Measurements from ENCODE around the gene EXOC4.

The EXOC4 gene

GRCh38 chr7:133534816-133535215 is 281.9 kb downstream of the EXOC4 start:
- TF ChIP-seq, protein P1, sequence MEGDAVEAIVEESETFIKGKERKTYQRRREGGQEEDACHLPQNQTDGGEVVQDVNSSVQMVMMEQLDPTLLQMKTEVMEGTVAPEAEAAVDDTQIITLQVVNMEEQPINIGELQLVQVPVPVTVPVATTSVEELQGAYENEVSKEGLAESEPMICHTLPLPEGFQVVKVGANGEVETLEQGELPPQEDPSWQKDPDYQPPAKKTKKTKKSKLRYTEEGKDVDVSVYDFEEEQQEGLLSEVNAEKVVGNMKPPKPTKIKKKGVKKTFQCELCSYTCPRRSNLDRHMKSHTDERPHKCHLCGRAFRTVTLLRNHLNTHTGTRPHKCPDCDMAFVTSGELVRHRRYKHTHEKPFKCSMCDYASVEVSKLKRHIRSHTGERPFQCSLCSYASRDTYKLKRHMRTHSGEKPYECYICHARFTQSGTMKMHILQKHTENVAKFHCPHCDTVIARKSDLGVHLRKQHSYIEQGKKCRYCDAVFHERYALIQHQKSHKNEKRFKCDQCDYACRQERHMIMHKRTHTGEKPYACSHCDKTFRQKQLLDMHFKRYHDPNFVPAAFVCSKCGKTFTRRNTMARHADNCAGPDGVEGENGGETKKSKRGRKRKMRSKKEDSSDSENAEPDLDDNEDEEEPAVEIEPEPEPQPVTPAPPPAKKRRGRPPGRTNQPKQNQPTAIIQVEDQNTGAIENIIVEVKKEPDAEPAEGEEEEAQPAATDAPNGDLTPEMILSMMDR (IDR thresholded peaks at IDR 0.05; ENCODE audit: low read depth, low read length, poor library complexity, severe bottlenecking) = no peak
- no peak for TF ChIP-seq EZH2phosphoT487 (IDR thresholded peaks at IDR 0.05; ENCODE audit: borderline replicate concordance, low read length)

DNA sequence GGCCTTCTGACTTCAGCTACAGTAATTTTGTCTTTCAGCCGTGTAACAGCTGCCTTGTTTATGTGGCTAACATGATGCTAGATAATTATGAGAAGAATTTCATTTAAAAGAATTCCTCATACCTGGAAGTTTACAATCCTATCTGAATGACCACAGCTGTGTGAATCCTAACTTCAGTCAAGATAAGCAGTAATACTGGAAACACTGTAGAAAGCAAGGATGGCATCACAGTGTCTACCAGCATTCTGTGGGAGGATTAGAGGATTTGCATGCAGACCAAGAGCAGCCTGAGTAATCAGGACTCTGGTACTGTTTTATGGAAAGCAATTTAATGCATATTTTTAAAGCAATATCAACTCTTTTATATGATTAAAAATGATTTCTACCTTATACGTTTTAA is 282.4 kb downstream of the EXOC4 start:
- TF ChIP-seq EZH2phosphoT487 (IDR thresholded peaks at IDR 0.05; ENCODE audit: borderline replicate concordance, low read length) = no peak
- TF ChIP-seq, protein P1 (IDR thresholded peaks at IDR 0.05; ENCODE audit: low read depth, low read length, poor library complexity, severe bottlenecking) = no peak
- Histone ChIP-seq H3K9me2 (replicated peaks; ENCODE audit: control insufficient read depth, low read length) (no peaks in the 10 kb centered on the region), H3K27me3 (ENCODE audit: control insufficient read depth, low read length) (no peaks in the 10 kb centered on the region), H3K4me1 (ENCODE audit: control insufficient read depth, low read length) (no peaks in the 10 kb centered on the region), H3K9me3 (ENCODE audit: control insufficient read depth, insufficient read depth, low read length) (no peaks in the 10 kb centered on the region), H4K20me1 (ENCODE audit: control insufficient read depth, insufficient read depth, low read depth, low read length) (no peaks in the 10 kb centered on the region), H3K4me2 (ENCODE audit: low read length) (no peak overlapping the region), H3K36me3 (ENCODE audit: control insufficient read depth, low read length) (no peaks in the 10 kb centered on the region), H3F3A (ENCODE audit: control insufficient read depth, insufficient read depth) (no peaks in the 10 kb centered on the region), H3K79me2 (ENCODE audit: control insufficient read depth, low read length) (no peaks in the 10 kb centered on the region), H3K4me3 (ENCODE audit: low read length) (no peak overlapping the region), H3K27ac (ENCODE audit: low read depth, low read length) (no peak overlapping the region)

More at GRCh38 chr7:133534816-133535215, 281.9 kb downstream of the EXOC4 start:
- Histone ChIP-seq H4K20me1 (ENCODE audit: control insufficient read depth, insufficient read depth, low read depth, low read length) (no peaks in the 10 kb centered on the region), H3K4me3 (ENCODE audit: low read length) (no peak overlapping the region), H3F3A (ENCODE audit: control insufficient read depth, insufficient read depth) (no peaks in the 10 kb centered on the region), H3K79me2 (ENCODE audit: control insufficient read depth, low read length) (no peaks in the 10 kb centered on the region), H3K9me3 (ENCODE audit: control insufficient read depth, insufficient read depth, low read length) (no peaks in the 10 kb centered on the region), H3K27ac (ENCODE audit: low read depth, low read length) (no peak overlapping the region), H3K36me3 (ENCODE audit: control insufficient read depth, low read length) (no peaks in the 10 kb centered on the region), H3K4me1 (ENCODE audit: control insufficient read depth, low read length) (no peaks in the 10 kb centered on the region), H3K27me3 (ENCODE audit: control insufficient read depth, low read length) (no peaks in the 10 kb centered on the region), H3K9me2 (replicated peaks; ENCODE audit: control insufficient read depth, low read length) (no peaks in the 10 kb centered on the region), H3K4me2 (ENCODE audit: low read length) (no peak overlapping the region)

DNA sequence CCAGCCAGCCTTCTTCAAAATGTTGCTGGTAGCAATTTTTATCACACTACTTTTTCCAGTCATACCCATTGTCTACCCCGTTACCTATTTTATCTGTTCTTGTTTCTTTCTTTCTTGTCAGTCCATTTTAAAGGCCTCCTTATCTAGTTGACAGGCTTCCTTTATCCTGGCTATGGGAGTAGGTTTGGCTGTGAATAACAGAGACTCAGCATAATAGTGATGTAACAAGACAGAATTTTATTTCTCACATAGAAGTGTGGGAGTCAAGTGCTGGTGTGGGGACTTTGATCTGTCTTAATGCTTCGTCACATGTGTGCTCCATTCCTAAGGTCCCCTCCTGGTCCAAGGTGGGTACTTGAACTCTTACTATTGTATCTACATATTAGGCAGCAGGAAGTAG is 283.6 kb downstream of the EXOC4 start:
- no peak overlapping the region for H3K4me3 ChIP-seq (ENCODE audit: low read length)
- H3K79me2 ChIP-seq (ENCODE audit: control insufficient read depth, low read length) = no peaks in the 10 kb centered on the region
- H3K4me2 ChIP-seq (ENCODE audit: low read length) = no peak overlapping the region
- no peaks in the 10 kb centered on the region for H3K9me2 ChIP-seq (replicated peaks; ENCODE audit: control insufficient read depth, low read length)
- no peaks in the 10 kb centered on the region for H3K9me3 ChIP-seq (ENCODE audit: control insufficient read depth, insufficient read depth, low read length)
- no peaks in the 10 kb centered on the region for H3K27me3 ChIP-seq (ENCODE audit: control insufficient read depth, low read length)
- H4K20me1 ChIP-seq (ENCODE audit: control insufficient read depth, insufficient read depth, low read depth, low read length) = no peaks in the 10 kb centered on the region
- no peaks in the 10 kb centered on the region for H3F3A ChIP-seq (ENCODE audit: control insufficient read depth, insufficient read depth)
- TF ChIP-seq EZH2phosphoT487 (IDR thresholded peaks at IDR 0.05; ENCODE audit: borderline replicate concordance, low read length) = no peak
- TF ChIP-seq, protein P1 (IDR thresholded peaks at IDR 0.05; ENCODE audit: low read depth, low read length, poor library complexity, severe bottlenecking) = no peak
- H3K36me3 ChIP-seq (ENCODE audit: control insufficient read depth, low read length) = no peaks in the 10 kb centered on the region
- H3K4me1 ChIP-seq (ENCODE audit: control insufficient read depth, low read length) = no peaks in the 10 kb centered on the region
- H3K27ac ChIP-seq (ENCODE audit: low read depth, low read length) = no peak overlapping the region

- Histone ChIP-seq H3K4me2 (ENCODE audit: low read length) (no peak overlapping the region), H3K36me3 (ENCODE audit: control insufficient read depth, low read length) (no peaks in the 10 kb centered on the region), H3K79me2 (ENCODE audit: control insufficient read depth, low read length) (no peaks in the 10 kb centered on the region), H3K27me3 (ENCODE audit: control insufficient read depth, low read length) (no peaks in the 10 kb centered on the region), H3K27ac (ENCODE audit: low read depth, low read length) (no peak overlapping the region), H3K9me3 (ENCODE audit: control insufficient read depth, insufficient read depth, low read length) (no peaks in the 10 kb centered on the region), H3F3A (ENCODE audit: control insufficient read depth, insufficient read depth) (no peaks in the 10 kb centered on the region), H3K4me1 (ENCODE audit: control insufficient read depth, low read length) (no peaks in the 10 kb centered on the region), H4K20me1 (ENCODE audit: control insufficient read depth, insufficient read depth, low read depth, low read length) (no peaks in the 10 kb centered on the region), H3K4me3 (ENCODE audit: low read length) (no peak overlapping the region), H3K9me2 (replicated peaks; ENCODE audit: control insufficient read depth, low read length) (no peaks in the 10 kb centered on the region)
- TF ChIP-seq, protein P1 (IDR thresholded peaks at IDR 0.05; ENCODE audit: low read depth, low read length, poor library complexity, severe bottlenecking) = no peak
- TF ChIP-seq EZH2phosphoT487 (IDR thresholded peaks at IDR 0.05; ENCODE audit: borderline replicate concordance, low read length) = no peak
Observed at GRCh38 chr7:133539016-133539415, 286.1 kb downstream of the EXOC4 start.

Measured in DOHH2 (cell line).